ENCODE data around the gene ATXN7L2.

DNA sequence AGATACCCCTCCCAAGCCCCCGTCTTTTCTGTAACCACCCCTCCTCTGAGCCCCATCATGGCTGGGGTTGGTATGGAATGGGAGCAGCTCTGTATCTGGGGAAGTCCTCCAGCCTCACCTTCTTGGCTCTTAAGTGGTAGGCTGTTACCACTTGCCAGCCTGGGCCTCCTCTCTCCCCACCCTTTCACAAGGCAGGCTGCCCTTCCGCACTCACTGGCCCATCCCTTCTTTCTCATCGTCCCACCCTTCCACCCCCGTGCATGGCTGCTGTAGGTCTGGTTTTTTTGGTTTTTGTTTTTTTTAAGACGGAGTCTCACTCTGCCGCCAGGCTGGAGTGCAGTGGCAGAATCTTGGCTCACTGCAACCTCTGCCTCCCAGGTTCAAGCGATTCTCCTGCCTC, 15.4 kb downstream of the ATXN7L2 start:
- TF ChIP-seq TAF1 (conservative IDR thresholded peaks at IDR 0.05) (no peak), JUND (IDR thresholded peaks at IDR 0.05) (no peak)
- TF ChIP-seq, protein P1, sequence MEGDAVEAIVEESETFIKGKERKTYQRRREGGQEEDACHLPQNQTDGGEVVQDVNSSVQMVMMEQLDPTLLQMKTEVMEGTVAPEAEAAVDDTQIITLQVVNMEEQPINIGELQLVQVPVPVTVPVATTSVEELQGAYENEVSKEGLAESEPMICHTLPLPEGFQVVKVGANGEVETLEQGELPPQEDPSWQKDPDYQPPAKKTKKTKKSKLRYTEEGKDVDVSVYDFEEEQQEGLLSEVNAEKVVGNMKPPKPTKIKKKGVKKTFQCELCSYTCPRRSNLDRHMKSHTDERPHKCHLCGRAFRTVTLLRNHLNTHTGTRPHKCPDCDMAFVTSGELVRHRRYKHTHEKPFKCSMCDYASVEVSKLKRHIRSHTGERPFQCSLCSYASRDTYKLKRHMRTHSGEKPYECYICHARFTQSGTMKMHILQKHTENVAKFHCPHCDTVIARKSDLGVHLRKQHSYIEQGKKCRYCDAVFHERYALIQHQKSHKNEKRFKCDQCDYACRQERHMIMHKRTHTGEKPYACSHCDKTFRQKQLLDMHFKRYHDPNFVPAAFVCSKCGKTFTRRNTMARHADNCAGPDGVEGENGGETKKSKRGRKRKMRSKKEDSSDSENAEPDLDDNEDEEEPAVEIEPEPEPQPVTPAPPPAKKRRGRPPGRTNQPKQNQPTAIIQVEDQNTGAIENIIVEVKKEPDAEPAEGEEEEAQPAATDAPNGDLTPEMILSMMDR (IDR thresholded peaks at IDR 0.05; ENCODE audit: low read depth, low read length, missing input control) = no peak

All from liver (tissue), 3 donors.